IgD-negative memory B cell (primary cell): ENCODE measurements around the gene PDE4D. TPM values are rescaled to one million over a fixed set of nuclear protein-coding genes. Genes with fewer than 3 reads are reported as not detected.

ENCODE experiments used
- H3K27ac Mint-ChIP-seq, 3 donors: one replicate each; pipeline ENCODE4 v1.8.0; 2020 to 2022; ENCODE audit warnings: mild to moderate bottlenecking in 3 of 3, mixed read lengths in 3 of 3, moderate library complexity in 1 of 3
- H3K27me3 Mint-ChIP-seq: one replicate; pipeline ENCODE4 v1.8.0; 2021; ENCODE audit warnings: mixed read lengths
- H3K36me3 Mint-ChIP-seq: one replicate; pipeline ENCODE4 v1.8.0; 2020; ENCODE audit warnings: mild to moderate bottlenecking, mixed read lengths
- H3K4me1 Mint-ChIP-seq, 3 donors: one replicate each; pipeline ENCODE4 v1.8.0; 2020 to 2022; ENCODE audit warnings: mixed read lengths in 3 of 3, mild to moderate bottlenecking in 1 of 3
- H3K4me3 Mint-ChIP-seq, 4 donors: one replicate each; pipeline ENCODE4 v1.8.0; 2020 to 2022; ENCODE audit warnings: mild to moderate bottlenecking in 4 of 4, mixed read lengths in 4 of 4, moderate library complexity in 3 of 4
- H3K9me3 Mint-ChIP-seq, 3 donors: one replicate each; pipeline ENCODE4 v1.8.0; 2020 to 2021; ENCODE audit warnings: mixed read lengths in 3 of 3, mild to moderate bottlenecking in 1 of 3
- polyA plus RNA-seq: library from polyadenylated mRNA; unstranded; fragments of 300-500 nt; fragmentation: Illumina TruSeq; gene quantifications from one replicate; pipeline ENCODE4 v1.2.3, GENCODE V29; 2021

PDE4D gene
- polyA plus RNA-seq, 1 donor from 2014 or later, result 18.8 TPM

DNA sequence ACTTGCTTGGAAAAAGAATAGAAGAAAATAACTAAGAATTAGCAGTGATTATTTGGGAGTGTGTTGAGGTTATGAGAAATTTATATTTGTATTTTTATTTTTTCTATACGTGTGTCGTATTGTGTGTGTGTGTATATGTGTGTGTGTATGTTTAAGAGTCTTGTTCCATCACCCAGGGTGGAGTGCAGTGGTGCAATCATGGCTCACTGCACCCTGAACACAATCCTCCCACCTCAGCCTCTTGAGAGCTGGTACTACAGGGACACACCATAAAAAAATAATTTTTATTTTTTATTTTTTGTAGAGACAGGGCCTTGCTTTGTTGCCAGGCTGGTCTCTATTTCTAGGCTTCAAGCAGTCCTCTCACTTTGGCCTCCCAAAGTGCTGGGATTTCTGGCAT lies 643.8 kb downstream of the PDE4D start:
- Mint-ChIP-seq H3K27me3 (no peaks in the 10 kb centered on the region), H3K4me3 (no peak overlapping the region)

GRCh38 chr5:59249160-59249559 lies 644.4 kb downstream of the PDE4D start:
- Mint-ChIP-seq H3K27ac (no peak overlapping the region), H3K9me3 (peaks cover 2 to 9% (median 3%) of the 10 kb centered on the region in 3 donors), H3K4me1 (peaks cover 0 to 7% (median 4%) of the 10 kb centered on the region in 3 donors), H3K36me3 (no peaks in the 10 kb centered on the region), H3K4me3 (no peak overlapping the region), H3K27me3 (no peaks in the 10 kb centered on the region)

More for the DNA sequence above, 643.8 kb downstream of the PDE4D start:
- Mint-ChIP-seq H3K4me1 (peaks cover 0 to 7% (median 5%) of the 10 kb centered on the region in 3 donors), H3K27ac (no peak overlapping the region), H3K36me3 (no peaks in the 10 kb centered on the region), H3K9me3 (peaks cover 2 to 9% (median 3%) of the 10 kb centered on the region in 3 donors)

DNA sequence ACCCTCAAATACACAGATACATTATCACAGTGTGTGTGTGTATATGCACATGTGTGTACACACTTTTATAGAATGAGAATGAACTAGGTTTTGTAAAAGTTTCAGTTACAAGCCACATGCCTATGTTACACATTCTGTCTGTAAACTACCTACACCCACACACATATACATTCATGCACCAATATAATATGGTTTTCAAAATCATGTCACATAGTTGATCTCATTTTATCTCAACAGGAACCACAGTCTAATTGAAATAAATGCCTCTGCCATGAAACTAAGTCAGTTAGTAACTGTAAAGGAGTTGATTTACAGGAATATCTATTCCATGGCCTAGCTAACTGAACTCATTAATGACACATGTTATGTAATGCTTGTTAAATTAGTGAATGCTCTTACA lies 646.6 kb downstream of the PDE4D start:
- Mint-ChIP-seq H3K9me3 (peaks cover 0 to 9% (median 3%) of the 10 kb centered on the region in 3 donors), H3K4me1 (peaks cover 2 to 13% (median 11%) of the 10 kb centered on the region in 3 donors), H3K27me3 (no peaks in the 10 kb centered on the region), H3K4me3 (no peak overlapping the region), H3K36me3 (peaks cover 4% of the 10 kb centered on the region), H3K27ac (no peak overlapping the region)

DNA sequence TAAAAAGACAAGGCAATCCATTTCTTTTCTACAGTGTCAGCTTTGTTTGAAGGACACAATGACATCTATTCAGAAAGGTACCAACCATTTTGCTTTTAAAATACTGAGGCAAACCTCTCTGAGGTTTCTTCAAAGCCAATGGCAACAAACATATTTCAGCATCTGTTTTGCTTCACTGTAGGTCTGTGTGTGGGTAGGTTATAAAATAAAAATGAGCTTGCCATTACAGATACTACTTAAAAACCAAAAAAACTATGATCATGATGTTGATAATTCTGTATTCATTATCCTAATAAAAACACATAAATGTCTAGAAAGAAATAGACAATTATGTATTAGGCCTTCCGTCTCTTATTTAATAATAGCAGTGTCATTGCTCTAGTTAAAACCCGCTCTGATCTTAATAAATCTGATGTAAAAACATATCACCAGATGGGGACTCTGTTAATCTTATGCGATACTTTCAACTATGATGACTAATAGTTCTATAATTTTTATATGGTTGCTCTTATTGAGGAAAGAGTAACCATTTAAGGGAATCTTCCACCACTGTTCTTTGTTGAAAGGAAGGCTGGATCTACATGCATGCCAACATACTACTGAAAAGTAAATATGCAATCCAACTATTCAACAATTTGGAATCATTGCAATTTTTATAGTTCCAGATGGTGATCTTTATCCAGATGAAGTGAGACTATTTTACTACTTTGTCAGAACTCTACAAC lies 647.2 kb downstream of the PDE4D start:
- Mint-ChIP-seq H3K27me3 (no peaks in the 10 kb centered on the region), H3K27ac (no peak overlapping the region), H3K4me3 (no peak overlapping the region), H3K4me1 (peaks cover 4 to 13% (median 12%) of the 10 kb centered on the region in 3 donors), H3K36me3 (peaks cover 4% of the 10 kb centered on the region), H3K9me3 (peaks cover 0 to 4% (median 0%) of the 10 kb centered on the region in 3 donors)

DNA sequence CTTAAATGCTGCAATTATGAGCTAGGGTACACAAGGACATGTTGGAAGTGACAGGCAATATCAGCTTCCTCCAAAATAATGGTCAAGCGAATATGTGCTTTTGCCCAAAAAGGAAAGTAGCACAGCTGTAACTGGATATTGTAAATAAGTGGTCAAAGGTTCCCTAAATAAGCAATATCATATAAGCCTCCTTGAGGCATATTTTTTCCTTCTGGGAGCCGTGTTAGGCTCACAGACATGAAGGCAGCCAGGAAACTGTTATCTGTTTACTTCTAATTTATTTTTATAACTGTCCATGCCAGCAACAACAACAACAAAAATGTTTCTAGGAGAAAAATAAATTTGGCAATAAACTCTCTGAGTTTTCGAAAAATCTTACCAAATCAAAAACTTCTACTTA lies 648.3 kb downstream of the PDE4D start:
- Mint-ChIP-seq H3K27ac (no peak overlapping the region), H3K4me3 (no peak overlapping the region), H3K36me3 (peaks cover 4% of the 10 kb centered on the region), H3K27me3 (no peaks in the 10 kb centered on the region), H3K9me3 (no peaks in the 10 kb centered on the region), H3K4me1 (peaks cover 4 to 12% (median 5%) of the 10 kb centered on the region in 3 donors)

- Mint-ChIP-seq H3K27me3 (no peaks in the 10 kb centered on the region), H3K4me1 (peaks cover 4 to 22% (median 5%) of the 10 kb centered on the region in 3 donors), H3K4me3 (no peak overlapping the region), H3K9me3 (no peaks in the 10 kb centered on the region), H3K36me3 (peaks cover 4% of the 10 kb centered on the region), H3K27ac (no peak overlapping the region)
These were observed 652.0 kb downstream of the PDE4D start for GRCh38 chr5:59241552-59241951.

DNA sequence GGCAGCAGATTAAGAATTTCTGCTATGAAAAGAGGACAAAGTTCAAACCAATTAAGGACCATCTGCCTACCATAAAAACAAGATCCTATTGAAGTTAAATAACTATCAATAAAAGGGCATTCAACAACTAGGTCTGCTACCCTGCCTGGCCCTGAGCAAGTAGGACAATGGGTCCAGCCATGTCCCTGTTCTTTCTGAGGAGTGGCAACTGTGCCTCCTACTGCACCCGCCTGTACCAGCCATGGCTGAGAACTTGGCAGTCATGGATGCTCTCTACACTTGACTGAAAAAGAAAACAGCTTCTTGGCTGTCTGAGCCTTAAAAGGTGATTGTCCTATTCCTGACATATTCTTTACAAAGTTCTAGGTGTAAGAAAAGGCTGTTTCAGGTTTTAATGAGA lies 652.4 kb downstream of the PDE4D start:
- Mint-ChIP-seq H3K4me3 (no peak overlapping the region), H3K9me3 (no peaks in the 10 kb centered on the region)

GRCh38 chr5:59238126-59238902 lies 655.2 kb downstream of the PDE4D start:
- Mint-ChIP-seq H3K9me3 (no peaks in the 10 kb centered on the region), H3K36me3 (peaks cover 4% of the 10 kb centered on the region), H3K4me1 (peaks cover 4 to 21% (median 5%) of the 10 kb centered on the region in 3 donors), H3K27me3 (no peaks in the 10 kb centered on the region), H3K27ac (peak overlapping the region in 1 of 3 donors; percentile 21), H3K4me3 (no peak overlapping the region)

More for the DNA sequence above, 652.4 kb downstream of the PDE4D start:
- Mint-ChIP-seq H3K4me1 (peaks cover 4 to 22% (median 5%) of the 10 kb centered on the region in 3 donors), H3K27me3 (no peaks in the 10 kb centered on the region), H3K36me3 (peaks cover 4% of the 10 kb centered on the region), H3K27ac (no peak overlapping the region)

DNA sequence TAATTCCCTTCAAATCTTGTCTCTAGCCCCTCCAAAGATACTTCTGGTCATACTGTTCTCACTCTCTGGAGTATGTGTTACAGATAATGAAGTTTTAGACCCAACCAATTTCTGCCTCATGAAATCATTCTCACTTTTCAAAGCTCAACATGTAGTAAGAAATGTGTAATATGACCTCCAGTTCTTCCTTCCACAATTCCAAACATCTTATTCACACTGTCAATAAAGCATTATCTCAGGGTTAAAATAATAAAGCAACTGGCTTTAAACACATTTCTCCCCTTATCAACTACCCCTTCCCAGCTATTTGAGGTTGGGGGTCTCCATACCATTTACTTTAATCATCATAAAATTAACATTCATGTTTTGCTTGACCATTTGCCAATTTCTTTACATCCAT lies 656.5 kb downstream of the PDE4D start:
- Mint-ChIP-seq H3K9me3 (peaks cover 0 to 2% (median 0%) of the 10 kb centered on the region in 3 donors), H3K4me1 (peaks cover 0 to 15% (median 3%) of the 10 kb centered on the region in 3 donors), H3K27ac (no peak overlapping the region), H3K27me3 (no peaks in the 10 kb centered on the region), H3K4me3 (no peak overlapping the region), H3K36me3 (no peaks in the 10 kb centered on the region)

GRCh38 chr5:59236448-59236847 lies 657.1 kb downstream of the PDE4D start:
- H3K27me3 Mint-ChIP-seq, result no peaks in the 10 kb centered on the region
- peaks cover 0 to 2% (median 0%) of the 10 kb centered on the region in 3 donors for H3K9me3 Mint-ChIP-seq
- H3K36me3 Mint-ChIP-seq, result no peaks in the 10 kb centered on the region
- H3K4me3 Mint-ChIP-seq, result no peak overlapping the region
- H3K27ac Mint-ChIP-seq, result no peak overlapping the region
- H3K4me1 Mint-ChIP-seq, result peaks cover 0 to 18% (median 0%) of the 10 kb centered on the region in 3 donors

- H3K4me1 Mint-ChIP-seq, result peaks cover 0 to 10% (median 2%) of the 10 kb centered on the region in 3 donors
- no peak overlapping the region for H3K4me3 Mint-ChIP-seq
These were observed 659.3 kb downstream of the PDE4D start for GRCh38 chr5:59234236-59234635.

GRCh38 chr5:59231221-59231931 lies 662.1 kb downstream of the PDE4D start:
- H3K36me3 Mint-ChIP-seq, result no peaks in the 10 kb centered on the region
- H3K9me3 Mint-ChIP-seq, result peaks cover 0 to 2% (median 0%) of the 10 kb centered on the region in 3 donors
- H3K4me3 Mint-ChIP-seq, result no peak overlapping the region
- H3K4me1 Mint-ChIP-seq, result peaks cover 0 to 6% (median 2%) of the 10 kb centered on the region in 3 donors
- no peaks in the 10 kb centered on the region for H3K27me3 Mint-ChIP-seq
- no peak overlapping the region for H3K27ac Mint-ChIP-seq

More at GRCh38 chr5:59234236-59234635, 659.3 kb downstream of the PDE4D start:
- Mint-ChIP-seq H3K27me3 (no peaks in the 10 kb centered on the region), H3K9me3 (peaks cover 0 to 2% (median 0%) of the 10 kb centered on the region in 3 donors), H3K36me3 (no peaks in the 10 kb centered on the region), H3K27ac (no peak overlapping the region)

GRCh38 chr5:59222687-59223511 lies 670.6 kb downstream of the PDE4D start:
- Mint-ChIP-seq H3K36me3 (peaks cover 7% of the 10 kb centered on the region), H3K27ac (no peak overlapping the region), H3K27me3 (no peaks in the 10 kb centered on the region), H3K9me3 (peaks cover 0 to 2% (median 1%) of the 10 kb centered on the region in 3 donors), H3K4me1 (peaks cover 12 to 21% (median 19%) of the 10 kb centered on the region in 3 donors), H3K4me3 (no peak overlapping the region)

DNA sequence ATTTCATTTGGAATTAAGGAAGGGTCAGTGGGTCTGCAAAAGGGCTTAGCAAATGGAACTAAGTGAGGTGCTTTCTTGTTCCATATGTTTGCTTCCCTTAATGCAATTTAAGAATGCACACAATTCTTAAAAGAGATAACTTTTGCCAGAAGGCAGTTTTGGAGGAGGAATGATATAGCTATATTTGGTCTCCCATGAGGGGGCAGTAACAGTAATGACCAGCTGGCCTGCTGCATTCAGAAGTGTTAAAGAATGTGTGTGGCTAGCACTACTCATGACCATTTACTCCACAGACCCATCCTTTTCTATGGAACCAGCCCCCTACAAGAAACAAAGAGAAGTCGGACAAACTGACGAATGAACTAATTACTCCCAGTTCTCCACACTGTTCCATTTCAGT lies 671.8 kb downstream of the PDE4D start:
- H3K9me3 Mint-ChIP-seq, result peaks cover 0 to 2% (median 1%) of the 10 kb centered on the region in 3 donors
- peaks cover 12 to 21% (median 19%) of the 10 kb centered on the region in 3 donors for H3K4me1 Mint-ChIP-seq
- H3K27ac Mint-ChIP-seq, result no peak overlapping the region
- peaks cover 7% of the 10 kb centered on the region for H3K36me3 Mint-ChIP-seq
- no peaks in the 10 kb centered on the region for H3K27me3 Mint-ChIP-seq
- no peak overlapping the region for H3K4me3 Mint-ChIP-seq
